Stimulated activated CD8-positive, alpha-beta memory T cell treated with anti-CD3 and anti-CD28 coated beads, Interleukin-2, amount 100 ng/mL, for 48 hours (primary cell): Measurements from ENCODE around the gene ERO1B.

Experiments
- DNase-seq, 2 donors: peaks; one replicate each; pipeline ENCODE4 v3.0.0-alpha.2; 2020; ENCODE audit warnings: low read depth in 2 of 2

Gene ERO1B

DNA sequence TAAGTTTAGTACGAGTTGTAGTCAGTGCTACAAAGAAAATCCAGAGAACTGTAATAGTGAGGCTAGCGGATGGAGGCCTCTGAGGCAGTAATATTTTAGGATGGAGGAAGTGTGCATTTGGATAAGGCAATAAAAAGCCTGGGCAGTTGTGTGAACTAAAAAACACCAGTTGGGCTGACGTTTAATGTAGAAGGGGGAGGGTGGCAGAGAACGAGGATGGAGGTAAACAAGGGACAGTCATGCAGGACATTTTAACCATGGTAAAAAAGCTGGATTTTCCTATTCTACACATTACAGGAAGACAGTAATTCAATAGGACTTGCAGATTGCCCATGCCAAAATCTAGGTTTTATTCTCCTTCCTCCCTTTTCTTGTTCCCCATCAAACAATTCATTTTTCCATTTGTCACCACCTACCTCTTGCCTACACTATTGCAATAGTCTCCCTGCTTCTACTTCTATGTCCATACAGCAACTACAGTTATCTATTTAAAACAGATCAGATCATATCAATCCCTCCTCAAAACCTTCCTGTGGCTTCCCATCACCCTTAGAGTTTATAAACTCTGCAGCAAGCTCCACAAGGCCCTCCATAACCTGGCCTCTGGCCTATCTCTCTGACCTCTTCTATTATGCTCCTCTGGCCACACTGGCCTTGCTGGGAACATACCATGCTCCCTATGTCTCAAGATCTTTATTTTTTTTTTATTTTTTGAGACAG is 27.7 kb downstream of the ERO1B start:
- DNase-seq = no peak

- DNase-seq = no peak
Observed at GRCh38 chr1:236253119-236253518, 28.6 kb downstream of the ERO1B start.

DNA sequence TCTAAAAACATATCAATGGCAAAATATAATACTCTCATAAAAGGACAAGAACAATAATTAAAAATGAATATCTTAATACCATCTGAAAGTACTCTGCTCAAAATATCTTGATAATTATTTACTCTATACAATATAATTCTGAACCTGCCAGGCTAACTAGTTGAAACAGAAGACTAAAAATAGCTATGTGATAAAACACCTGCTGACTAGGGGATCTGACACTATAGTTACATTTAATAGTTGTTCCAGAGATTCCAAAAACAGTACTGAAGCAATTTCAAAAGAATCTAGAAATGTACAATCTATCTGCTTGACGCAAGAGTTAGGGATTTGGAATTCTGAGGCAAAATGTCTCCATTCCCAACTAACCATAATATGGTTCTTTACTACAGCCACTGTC is 30.2 kb downstream of the ERO1B start:
- DNase-seq = no peak

- no peak for DNase-seq
Observed at GRCh38 chr1:236247286-236247685, 34.5 kb downstream of the ERO1B start.

GRCh38 chr1:236242568-236242967 is 39.2 kb downstream of the ERO1B start:
- DNase-seq = no peak

DNA sequence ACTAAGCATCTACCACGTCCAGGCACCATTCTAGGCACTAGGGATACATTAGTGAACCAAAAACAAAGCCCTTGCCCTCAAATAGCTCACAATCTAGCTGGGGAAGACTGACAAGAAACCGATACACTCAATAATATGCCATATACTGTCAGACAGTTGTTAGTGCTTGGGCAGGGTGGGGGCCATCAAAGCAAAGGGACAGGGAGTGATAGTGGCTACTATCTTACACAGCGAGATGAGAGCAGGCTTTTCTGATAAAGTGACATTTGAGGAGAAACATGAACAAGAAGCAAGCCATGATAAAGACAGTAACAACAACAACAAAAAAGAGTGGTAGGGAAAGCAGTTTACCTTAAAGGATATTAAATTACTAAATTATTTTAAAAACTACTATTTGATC is 41.1 kb downstream of the ERO1B start:
- no peak for DNase-seq

GRCh38 chr1:236239092-236239585 is 42.6 kb downstream of the ERO1B start:
- no peak for DNase-seq

DNA sequence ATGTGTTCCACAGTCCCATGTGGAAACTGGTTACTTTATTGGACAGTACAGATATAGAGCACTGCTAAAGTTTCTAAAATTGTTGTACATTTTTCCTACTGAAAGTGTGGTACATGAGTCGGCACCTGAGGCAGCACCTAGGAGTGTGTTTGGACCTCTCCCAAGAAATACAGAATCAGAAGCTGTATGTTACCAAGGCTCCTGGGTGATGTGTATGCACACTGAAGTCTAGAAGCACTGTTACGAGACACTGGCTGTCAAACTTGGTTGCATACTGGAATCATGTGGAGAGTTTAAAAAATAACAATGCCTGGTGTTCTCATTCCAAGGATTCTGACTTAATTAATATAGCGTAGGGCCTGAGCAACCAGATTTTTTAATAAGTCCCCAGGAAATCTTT is 46.6 kb downstream of the ERO1B start:
- DNase-seq = no peak

GRCh38 chr1:236228411-236228810 is 53.3 kb downstream of the ERO1B start:
- DNase-seq = no peak

GRCh38 chr1:236222632-236223031 is 59.1 kb downstream of the ERO1B start:
- DNase-seq = no peak

GRCh38 chr1:236220473-236220872 is 61.3 kb downstream of the ERO1B start:
- no peak for DNase-seq

DNA sequence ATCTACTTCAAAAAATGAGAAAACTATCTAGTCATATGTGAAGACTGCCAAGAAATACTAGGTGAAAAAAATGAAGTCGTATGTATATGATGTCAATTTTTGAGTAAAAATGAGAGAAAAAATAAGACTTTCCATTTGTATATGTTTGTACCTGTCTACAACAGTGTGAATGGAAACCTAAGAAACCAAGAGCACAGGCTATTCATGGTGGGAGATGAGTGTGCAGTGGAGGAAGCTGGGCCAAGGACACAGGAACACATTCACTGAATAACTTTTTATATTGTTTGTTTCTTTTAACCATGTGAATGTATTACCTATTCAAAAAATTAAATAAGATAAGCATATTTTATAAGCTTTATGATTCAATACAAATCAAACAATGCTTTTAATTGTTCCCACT is 67.0 kb downstream of the ERO1B start:
- no peak for DNase-seq

GRCh38 chr1:236213534-236213933 is 68.2 kb downstream of the ERO1B start:
- no peak for DNase-seq

DNA sequence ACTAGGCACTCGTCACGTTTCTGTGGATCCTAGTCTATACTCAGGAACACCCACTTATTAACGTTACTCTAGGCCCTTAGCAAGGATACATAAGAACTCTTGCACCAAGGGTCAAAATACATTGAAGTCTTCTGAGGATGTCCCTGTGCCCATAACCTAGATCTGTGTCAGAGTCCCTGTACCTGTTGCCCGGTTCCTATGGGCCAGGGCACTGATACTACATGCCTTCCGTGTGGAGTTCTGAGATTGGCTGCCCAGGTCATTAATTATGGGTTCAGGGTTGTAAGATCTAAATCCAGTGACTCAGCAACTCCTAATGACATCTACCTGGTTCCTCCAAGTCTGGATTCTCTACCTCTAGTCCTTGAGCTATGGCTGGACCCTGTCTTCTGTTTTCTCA is 69.9 kb downstream of the ERO1B start:
- no peak for DNase-seq

DNA sequence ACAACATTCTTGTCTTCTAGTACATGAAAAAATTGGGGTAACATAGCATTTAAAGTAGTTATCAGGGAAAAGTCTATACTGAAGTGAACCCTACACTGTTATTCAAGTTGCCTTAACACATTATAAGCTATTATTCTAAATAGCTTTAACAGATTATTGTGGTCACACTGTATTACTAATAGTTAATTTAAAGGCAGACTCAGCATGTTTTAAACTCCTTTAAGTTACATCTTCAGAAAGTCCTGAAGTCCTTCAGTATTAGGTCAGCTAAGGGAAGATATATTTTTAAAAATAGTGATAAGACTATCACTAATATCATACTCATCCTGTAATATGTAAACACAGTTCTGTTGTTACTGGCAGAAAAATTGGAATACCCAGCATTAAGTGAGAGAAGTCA is 72.0 kb downstream of the ERO1B start:
- no peak for DNase-seq

GRCh38 chr1:236209185-236209584 is 72.6 kb downstream of the ERO1B start:
- DNase-seq = no peak

DNA sequence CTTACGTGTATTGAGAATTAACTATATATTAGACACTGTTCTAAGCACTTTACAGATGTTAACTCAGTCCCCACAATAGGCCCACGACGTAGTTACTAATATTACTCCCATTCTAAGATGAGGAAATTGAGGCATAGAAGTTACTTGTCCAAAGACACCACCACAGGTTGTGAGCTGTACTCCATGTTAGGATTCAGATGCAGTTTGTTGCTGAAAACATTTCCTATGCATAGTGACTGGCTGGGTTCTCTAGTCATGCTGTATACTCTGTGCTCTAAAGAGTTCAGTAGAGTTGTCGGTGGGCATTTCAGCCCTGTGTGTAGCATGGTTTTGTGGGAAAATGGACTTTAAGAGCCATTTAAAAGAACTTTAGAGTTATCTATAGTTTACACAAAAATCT is 74.2 kb downstream of the ERO1B start:
- DNase-seq = no peak

GRCh38 chr1:236207121-236207520 is 74.6 kb downstream of the ERO1B start:
- no peak for DNase-seq

DNA sequence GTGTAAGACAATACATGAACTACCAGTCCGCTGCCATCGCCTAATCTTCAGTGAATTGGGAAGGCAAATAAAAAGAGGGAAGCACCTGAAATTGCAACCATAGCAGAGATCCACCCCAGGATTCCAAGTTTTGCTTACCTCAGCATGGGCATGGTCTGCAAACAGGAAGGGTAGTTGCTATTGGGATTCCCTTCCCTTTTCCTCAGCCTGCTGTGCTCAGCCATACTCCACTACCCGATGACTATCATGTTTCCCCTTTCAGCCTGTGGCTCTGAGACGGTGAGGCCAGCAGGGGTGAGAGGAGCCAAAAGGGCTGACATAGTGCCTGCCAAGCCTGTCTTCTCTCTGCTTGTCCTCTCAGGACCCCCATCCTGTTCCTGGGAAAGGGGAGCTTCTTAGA is 75.2 kb downstream of the ERO1B start:
- DNase-seq = no peak

- no peak for DNase-seq
Observed at GRCh38 chr1:236204656-236205055, 77.1 kb downstream of the ERO1B start.

DNA sequence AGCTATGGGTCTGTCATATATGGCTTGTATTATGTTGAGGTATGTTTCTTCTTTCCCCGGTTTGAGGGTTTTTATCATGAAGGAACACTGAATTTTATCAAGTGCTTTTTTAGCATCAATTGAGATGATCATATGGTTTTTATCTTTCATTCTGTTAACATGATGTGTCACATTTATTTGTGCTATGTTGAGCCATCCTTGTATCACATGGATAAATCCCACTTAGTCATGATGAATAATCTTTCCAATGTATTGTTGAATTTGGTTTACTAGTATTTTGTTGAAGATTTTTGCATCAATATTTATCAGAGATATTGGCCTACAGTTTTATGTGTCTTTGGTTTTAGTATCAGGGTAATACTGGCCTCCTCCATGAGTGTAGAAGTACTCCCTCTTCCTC is 77.7 kb downstream of the ERO1B start:
- DNase-seq = no peak

DNA sequence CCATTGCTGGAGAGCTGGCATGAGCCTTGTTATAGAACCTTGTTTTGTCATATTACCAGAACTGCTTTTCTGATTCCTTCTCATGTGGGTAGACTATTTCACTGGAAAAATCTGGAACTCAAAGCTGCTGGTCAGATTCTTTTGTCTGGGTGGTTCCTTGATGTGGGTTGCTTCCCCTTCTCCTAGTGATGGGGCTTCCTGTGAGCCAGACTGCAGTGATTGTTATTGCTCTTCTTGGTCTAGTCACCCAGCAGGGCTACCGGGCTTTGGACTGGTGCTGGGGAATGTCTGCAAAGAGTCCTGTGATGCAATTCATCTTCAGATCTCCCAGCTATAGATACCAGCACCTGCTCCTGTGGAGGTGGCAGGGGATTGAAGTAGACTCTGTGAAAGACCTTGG is 80.0 kb downstream of the ERO1B start:
- DNase-seq = no peak

DNA sequence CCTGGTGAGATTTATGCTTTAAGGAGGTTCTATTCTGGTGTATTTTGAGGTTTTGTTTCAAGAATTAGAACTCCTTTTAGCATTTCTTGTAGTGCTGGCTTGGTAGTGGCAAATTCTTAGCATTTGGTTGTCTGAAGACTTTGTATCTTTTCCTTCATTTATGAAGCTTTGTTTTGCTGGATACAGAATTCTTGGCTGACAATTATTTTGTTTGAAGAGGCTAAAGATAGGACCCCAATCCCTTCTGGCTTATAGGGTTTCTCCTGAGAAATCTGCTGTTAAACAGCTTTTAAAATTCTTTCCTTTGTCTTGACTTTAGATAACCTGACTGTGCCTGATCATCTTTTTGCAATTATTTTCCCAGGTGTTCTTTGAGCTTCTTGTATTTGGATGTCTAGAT is 80.8 kb downstream of the ERO1B start:
- no peak for DNase-seq

GRCh38 chr1:236193184-236193583 is 88.6 kb downstream of the ERO1B start:
- no peak for DNase-seq
